HepG2 (cell line): ENCODE results near the gene FOXA3. TPM values are rescaled to one million over a fixed set of nuclear protein-coding genes. Genes with fewer than 3 reads are reported as not detected.

ENCODE experiments used
- DZIP1 ChIP-seq: sonication (generic); formaldehyde crosslinking; IDR thresholded peaks from 2 replicates; pipeline ENCODE4 v1.5.0; 2020; ENCODE audit warnings: mild to moderate bottlenecking, missing genetic modification reagents
- E2F1 ChIP-seq: sonication (generic); formaldehyde crosslinking; IDR thresholded peaks from 2 replicates; pipeline ENCODE4 v1.5.0; 2020; ENCODE audit warnings: missing genetic modification reagents
- HES4 ChIP-seq: sonication (generic); formaldehyde crosslinking; IDR thresholded peaks from 2 replicates; pipeline ENCODE4 v1.9.0; 2021; ENCODE audit warnings: mild to moderate bottlenecking, missing genetic modification reagents, borderline replicate concordance
- HOXD1 ChIP-seq: sonication (generic); formaldehyde crosslinking; IDR thresholded peaks from 2 replicates; pipeline ENCODE4 v1.5.0; 2020; ENCODE audit warnings: missing genetic modification reagents
- IKZF4 ChIP-seq: sonication (generic); formaldehyde crosslinking; IDR thresholded peaks from 2 replicates; pipeline ENCODE4 v1.5.1; 2020; ENCODE audit warnings: borderline replicate concordance, mild to moderate bottlenecking, low read depth, missing genetic modification reagents; ENCODE audit errors: not compliant biosample characterization
- NFYB ChIP-seq: sonication (generic); formaldehyde crosslinking; IDR thresholded peaks from 2 replicates; pipeline ENCODE4 v1.4.0; 2020; ENCODE audit warnings: missing genetic modification reagents
- ZBTB26 ChIP-seq: IDR thresholded peaks from 2 replicates; pipeline ENCODE4 v1.6.1; 2016; ENCODE audit warnings: missing compliant biosample characterization, missing genetic modification reagents, borderline replicate concordance
- ZBTB43 ChIP-seq: sonication (generic); formaldehyde crosslinking; conservative IDR thresholded peaks from 2 replicates; pipeline ENCODE4 v1.4.0; 2020; ENCODE audit warnings: missing genetic modification reagents
- ZBTB49 ChIP-seq: sonication (generic); formaldehyde crosslinking; IDR thresholded peaks from 2 replicates; pipeline ENCODE4 v1.4.0; 2020; ENCODE audit warnings: missing genetic modification reagents, borderline replicate concordance
- ZFYVE20 ChIP-seq: sonication (generic); formaldehyde crosslinking; IDR thresholded peaks from 2 replicates; pipeline ENCODE4 v1.8.0; 2023; ENCODE audit warnings: low read depth, mild to moderate bottlenecking, moderate library complexity, missing genetic modification reagents, borderline replicate concordance
- ZMYM3 ChIP-seq: sonication (generic); formaldehyde crosslinking; IDR thresholded peaks from 2 replicates; pipeline ENCODE4 v1.5.1; 2020; ENCODE audit warnings: mild to moderate bottlenecking, missing genetic modification reagents
- ZMYM4 ChIP-seq: sonication (generic); formaldehyde crosslinking; IDR thresholded peaks from 2 replicates; pipeline ENCODE4 v1.8.1; 2023; ENCODE audit warnings: mild to moderate bottlenecking, missing genetic modification reagents
- ZNF280D ChIP-seq: sonication (generic); formaldehyde crosslinking; IDR thresholded peaks from 2 replicates; pipeline ENCODE4 v1.5.1; 2020; ENCODE audit warnings: mild to moderate bottlenecking, missing genetic modification reagents
- ZNF747 ChIP-seq: sonication (generic); formaldehyde crosslinking; IDR thresholded peaks from 2 replicates; pipeline ENCODE4 v1.8.1; 2023; ENCODE audit warnings: missing genetic modification reagents, mild to moderate bottlenecking, borderline replicate concordance
- polyA plus RNA-seq, 8 experiments: library from polyadenylated mRNA; depleted of rRNA in 3 of 8; stranded (reverse) in 7 of 8; unstranded in 1 of 8; fragments of >200 nt; fragmentation: Illumina TruSeq in 4 of 8; extraction: Trizol in 4 of 8; gene quantifications; 2 replicates each; pipeline versions ENCODE4 v1.2.1 to v1.2.3, GENCODE V29; 2011 to 2016; ENCODE audit warnings: low read depth in 4 of 8, missing spikeins in 1 of 8, mixed read lengths in 1 of 8; ENCODE audit not compliant: insufficient read depth in 1 of 8
- total RNA-seq, 5 experiments: library from RNA; depleted of rRNA; stranded (reverse); fragments of >200 nt; fragmentation: Illumina TruSeq; extraction: Trizol; gene quantifications; 2 replicates each; pipeline ENCODE4 v1.2.3, GENCODE V29; 2016; ENCODE audit warnings: low read depth in 1 of 5

Gene FOXA3
- total and polyA plus RNA-seq, 2 of the 13 experiments (the other 11 are each of a cell fraction or from before 2014, with no cell fraction given), result 29.8 to 47.6 TPM

GRCh38 chr19:45902651-45903625 is 38.8 kb downstream of the FOXA3 start (continued):
- TF ChIP-seq IKZF4 (CRISPR knock-in tag) (no peak), NFYB (CRISPR knock-in tag) (0 out of 2 replicates have a peak, but pooled peaks have one; percentile 14), ZFYVE20 (CRISPR knock-in tag) (no peak), ZNF747 (CRISPR knock-in tag) (no peak), ZBTB43 (no peak), ZMYM4 (CRISPR knock-in tag) (no peak; the same call in 1 of the 2 replicates), DZIP1 (CRISPR knock-in tag) (no peak), ZBTB49 (CRISPR knock-in tag) (no peak), ZNF280D (CRISPR knock-in tag) (no peak), ZMYM3 (no peak), HES4 (CRISPR knock-in tag) (peak; percentile 23; the same call in 1 of the 2 replicates), E2F1 (CRISPR knock-in tag) (no peak), HOXD1 (no peak; the same call in 1 of the 2 replicates), ZBTB26 (no peak)
